H9 (cell line): ENCODE results near the gene SLC25A42. TPM values are rescaled to one million over a fixed set of nuclear protein-coding genes. Genes with fewer than 3 reads are reported as not detected.

Experiments
- DNase-seq: peaks from one replicate; pipeline ENCODE4 v3.0.0-alpha.2; 2017
- H2AFZ ChIP-seq: one replicate; pipeline ENCODE4 v1.6.1; 2013; ENCODE audit warnings: mild to moderate bottlenecking, low read length, control low read depth, moderate library complexity
- H2AK5ac ChIP-seq: 2 replicates; pipeline ENCODE4 v1.6.1; 2013; ENCODE audit warnings: low read length, control low read depth, mixed read lengths; ENCODE audit not compliant: insufficient read length
- H2BK120ac ChIP-seq: one replicate; pipeline ENCODE4 v1.6.1; 2013; ENCODE audit warnings: low read depth, mild to moderate bottlenecking, low read length, control low read depth, inconsistent platforms; ENCODE audit not compliant: poor library complexity, severe bottlenecking
- H2BK12ac ChIP-seq: 2 replicates; pipeline ENCODE4 v1.6.1; 2013; ENCODE audit warnings: low read length, control low read depth, mixed read lengths, low read depth; ENCODE audit not compliant: insufficient read length
- H2BK15ac ChIP-seq: 2 replicates; pipeline ENCODE4 v1.6.1; 2013; ENCODE audit warnings: low read depth, low read length, control low read depth
- H2BK20ac ChIP-seq: one replicate; pipeline ENCODE4 v1.6.1; 2013; ENCODE audit warnings: low read depth, mild to moderate bottlenecking, low read length, control low read depth, inconsistent platforms; ENCODE audit not compliant: poor library complexity, severe bottlenecking
- H2BK5ac ChIP-seq: 2 replicates; pipeline ENCODE4 v1.6.1; 2013; ENCODE audit warnings: low read length, control low read depth, mixed read lengths; ENCODE audit not compliant: insufficient read length
- H3K14ac ChIP-seq: 2 replicates; pipeline ENCODE4 v1.6.1; 2013; ENCODE audit warnings: low read length, control low read depth; ENCODE audit not compliant: insufficient read depth
- H3K18ac ChIP-seq: 2 replicates; pipeline ENCODE4 v1.6.1; 2013; ENCODE audit warnings: low read depth, mild to moderate bottlenecking, mixed read lengths, low read length, control low read depth; ENCODE audit not compliant: insufficient read length
- H3K23ac ChIP-seq: 2 replicates; pipeline ENCODE4 v1.6.1; 2013; ENCODE audit warnings: low read length, control low read depth, mixed read lengths, low read depth; ENCODE audit not compliant: insufficient read length
- H3K23me2 ChIP-seq: 2 replicates; pipeline ENCODE4 v1.6.1; 2013; ENCODE audit warnings: low read depth, mild to moderate bottlenecking, mixed read lengths, low read length, control low read depth; ENCODE audit not compliant: insufficient read length, poor library complexity, severe bottlenecking
- H3K27ac ChIP-seq: 2 replicates; pipeline ENCODE4 v1.5.1; 2013; ENCODE audit warnings: low read length, control low read depth, mixed read lengths, low read depth; ENCODE audit not compliant: insufficient read length
- H3K27me3 ChIP-seq: 2 replicates; pipeline ENCODE4 v1.6.1; 2013; ENCODE audit warnings: low read length, control low read depth, inconsistent platforms; ENCODE audit not compliant: insufficient read depth
- H3K4ac ChIP-seq: 2 replicates; pipeline ENCODE4 v1.6.1; 2013; ENCODE audit warnings: low read depth, mild to moderate bottlenecking, control low read depth, inconsistent platforms, low read length, moderate library complexity
- H3K4me1 ChIP-seq: 2 replicates; pipeline ENCODE4 v1.6.1; 2013; ENCODE audit warnings: low read length, control low read depth, inconsistent platforms; ENCODE audit not compliant: insufficient read depth
- H3K4me2 ChIP-seq: 2 replicates; pipeline ENCODE4 v1.6.1; 2013; ENCODE audit warnings: low read length, control low read depth, mixed read lengths; ENCODE audit not compliant: insufficient read length, insufficient read depth
- H3K56ac ChIP-seq: 2 replicates; pipeline ENCODE4 v1.6.1; 2013; ENCODE audit warnings: low read depth, mild to moderate bottlenecking, mixed read lengths, low read length, control low read depth; ENCODE audit not compliant: insufficient read length
- H3K79me1 ChIP-seq: 2 replicates; pipeline ENCODE4 v1.6.1; 2013; ENCODE audit warnings: low read depth, mild to moderate bottlenecking, moderate library complexity, low read length, control low read depth, inconsistent platforms; ENCODE audit not compliant: insufficient read depth, poor library complexity, severe bottlenecking
- H3K79me2 ChIP-seq: 2 replicates; pipeline ENCODE4 v1.6.1; 2013; ENCODE audit warnings: low read length, control low read depth, inconsistent platforms; ENCODE audit not compliant: insufficient read depth
- H3K9ac ChIP-seq: 2 replicates; pipeline ENCODE4 v1.6.1; 2013; ENCODE audit warnings: low read length, control low read depth, mixed read lengths; ENCODE audit not compliant: insufficient read length; ENCODE audit errors: extremely low read depth
- H3K9me3 ChIP-seq: one replicate; pipeline ENCODE4 v1.6.1; 2013; ENCODE audit warnings: low read depth, low read length, inconsistent platforms; ENCODE audit not compliant: control insufficient read depth
- H3T11ph ChIP-seq: one replicate; pipeline ENCODE4 v1.6.1; 2013; ENCODE audit warnings: mild to moderate bottlenecking, low read length, control low read depth, inconsistent platforms
- H4K20me1 ChIP-seq: one replicate; pipeline ENCODE4 v1.6.1; 2013; ENCODE audit not compliant: control insufficient read depth, insufficient read length, insufficient read depth
- H4K5ac ChIP-seq: 2 replicates; pipeline ENCODE4 v1.6.1; 2013; ENCODE audit warnings: low read depth, mild to moderate bottlenecking, mixed read lengths, low read length, control low read depth; ENCODE audit not compliant: insufficient read length
- H4K8ac ChIP-seq: replicated peaks from 2 replicates; pipeline ENCODE4 v1.6.1; 2013; ENCODE audit warnings: low read length, control low read depth, mixed read lengths, low read depth; ENCODE audit not compliant: insufficient read length
- H4K91ac ChIP-seq: 2 replicates; pipeline ENCODE4 v1.6.1; 2013; ENCODE audit warnings: low read depth, mild to moderate bottlenecking, moderate library complexity, mixed read lengths, low read length, control low read depth; ENCODE audit not compliant: insufficient read length
- H3K27ac Mint-ChIP-seq, 3 experiments: 2 replicates in 2 of 3; 3 replicates in 1 of 3; pipeline ENCODE4 v1.8.0; 2020 to 2021; ENCODE audit warnings: mixed read lengths in 3 of 3, mild to moderate bottlenecking in 1 of 3, moderate library complexity in 1 of 3
- H3K27me3 Mint-ChIP-seq: 2 replicates; pipeline ENCODE4 v1.8.0; 2021; ENCODE audit warnings: low read depth, mild to moderate bottlenecking, moderate library complexity, mixed read lengths
- H3K36me3 Mint-ChIP-seq, 3 experiments: 2 replicates in 2 of 3; 3 replicates in 1 of 3; pipeline ENCODE4 v1.8.0; 2020 to 2021; ENCODE audit warnings: low read depth in 3 of 3, mixed read lengths in 3 of 3; ENCODE audit not compliant: insufficient read depth in 1 of 3
- H3K4me1 Mint-ChIP-seq, 2 experiments: 2 replicates each; pipeline ENCODE4 v1.8.0; 2020; ENCODE audit warnings: mixed read lengths in 2 of 2
- H3K4me3 Mint-ChIP-seq, 2 experiments: 2 replicates in 1 of 2; 3 replicates in 1 of 2; pipeline ENCODE4 v1.8.0; 2020 to 2021; ENCODE audit warnings: mild to moderate bottlenecking in 2 of 2, mixed read lengths in 2 of 2, moderate library complexity in 1 of 2
- H3K9me3 Mint-ChIP-seq, 2 experiments: 2 replicates in 1 of 2; 3 replicates in 1 of 2; pipeline ENCODE4 v1.8.0; 2020; ENCODE audit warnings: mild to moderate bottlenecking in 2 of 2, mixed read lengths in 2 of 2, moderate library complexity in 1 of 2
- CTCF ChIP-seq: fragments of 200-600 bp; sonication (generic); conservative IDR thresholded peaks from 3 replicates; pipeline ENCODE4 v1.8.0; 2021; ENCODE audit warnings: antibody characterized with exemption, mild to moderate bottlenecking
- WGBS: extraction: QIAGEN DNeasy Blood & Tissue Kit; methylation state at CpG from one replicate; pipeline ENCODE4 v1.1.7; 2013; ENCODE audit warnings: missing lambda C conversion rate, low lambda C conversion rate, mixed read lengths; ENCODE audit not compliant: insufficient read length; ENCODE audit errors: extremely low coverage; 5-methylcytosine and 5-hydroxymethylcytosine counted together
- total RNA-seq: library from RNA; stranded (reverse); gene quantifications from 2 replicates; pipeline ENCODE4 v1.2.1, GENCODE V29; 2021

SLC25A42 gene
- total RNA-seq, 1 experiment from 2014 or later = 3.6 TPM

- H3K23ac ChIP-seq = no peak overlapping the region
- Mint-ChIP-seq H3K36me3 (no peaks in the 10 kb centered on the region; a peak in 1 of 7 replicates), H3K4me3 (no peak overlapping the region), H3K4me1 (peaks cover 9 to 10% of the 10 kb centered on the region in 2 experiments), H3K27ac (no peak overlapping the region), H3K9me3 (no peaks in the 10 kb centered on the region; a peak in 2 of 5 replicates), H3K27me3 (peaks cover 46% of the 10 kb centered on the region)
- no peak for TF ChIP-seq CTCF
- no peaks in the 10 kb centered on the region for H4K20me1 ChIP-seq
- no peak overlapping the region for H3K4me2 ChIP-seq
- H2BK20ac ChIP-seq = no peak overlapping the region
- DNase-seq = peak; percentile 22
- H3K79me1 ChIP-seq = no peaks in the 10 kb centered on the region
- no CpG with 5 or more reads among the region's 5 CpGs for WGBS
- H2BK5ac ChIP-seq = no peak overlapping the region
- H4K91ac ChIP-seq = no peak overlapping the region
- no peak overlapping the region for H2BK12ac ChIP-seq
- peaks cover 6% of the 10 kb centered on the region for H3K23me2 ChIP-seq
- H3K27ac ChIP-seq = no peak overlapping the region
- H3K56ac ChIP-seq = no peak overlapping the region
- no peak overlapping the region for H3K18ac ChIP-seq
- H4K8ac ChIP-seq = no peak overlapping the region
- no peak overlapping the region for H3T11ph ChIP-seq
- H3K9me3 ChIP-seq = no peaks in the 10 kb centered on the region
- H3K27me3 ChIP-seq = no peaks in the 10 kb centered on the region; the same call in 1 of the 2 replicates
- H3K4ac ChIP-seq = no peak overlapping the region
- no peak overlapping the region for H2AFZ ChIP-seq
- H2BK120ac ChIP-seq = no peak overlapping the region
- H2BK15ac ChIP-seq = no peak overlapping the region
- no peak overlapping the region for H4K5ac ChIP-seq
- no peaks in the 10 kb centered on the region for H3K4me1 ChIP-seq
- H2AK5ac ChIP-seq = no peak overlapping the region
- no peaks in the 10 kb centered on the region for H3K79me2 ChIP-seq
- no peak overlapping the region for H3K14ac ChIP-seq
- no peak overlapping the region for H3K9ac ChIP-seq
Observed at GRCh38 chr19:19140476-19140875, 76.7 kb downstream of the SLC25A42 start.
